NCI-H345 (cell line): ENCODE measurements around the gene EHMT2.
"Not testable (repeated sequence)": the region's sequence is repeated elsewhere in the genome, so short reads cannot be mapped to it uniquely, and the experiment has no call there.

ENCODE experiments used
- DNase-seq: peaks from one replicate; lab custom pipeline; 2025; lab: John Stamatoyannopoulos, UW

Gene EHMT2

GRCh38 chr6:31897612-31898382, at the start of gene EHMT2:
TSS of gene EHMT2 (minus strand) at chr6:31897698. CDS start at chr6:31897677, 21 bp downstream.
- DNase-seq = peak; percentile 89

- DNase-seq = no peak
Observed at GRCh38 chr6:31947070-31947675, 49.7 kb upstream of the EHMT2 start.

GRCh38 chr6:31946370-31946885, 48.9 kb upstream of the EHMT2 start:
- DNase-seq = no peak

GRCh38 chr6:31945507-31946369, 48.2 kb upstream of the EHMT2 start, which contains the start of gene CFB:
TSS of gene CFB (plus strand) at chr6:31946095. CDS start at chr6:31946222, 127 bp downstream.
- no peak for DNase-seq

- DNase-seq = no peak
Observed at GRCh38 chr6:31945154-31945506, 47.6 kb upstream of the EHMT2 start.

- DNase-seq = no peak
Observed at GRCh38 chr6:31943742-31944141, 46.2 kb upstream of the EHMT2 start.

- DNase-seq = no peak
Observed at GRCh38 chr6:31940256-31940664, 42.8 kb upstream of the EHMT2 start.

GRCh38 chr6:31935823-31936222, 38.3 kb upstream of the EHMT2 start:
- no peak for DNase-seq

GRCh38 chr6:31935021-31935420, 37.5 kb upstream of the EHMT2 start:
- DNase-seq = no peak

- no peak for DNase-seq
Observed at GRCh38 chr6:31933537-31933936, 36.0 kb upstream of the EHMT2 start.

- not testable (repeated sequence) for DNase-seq
Observed at GRCh38 chr6:31932137-31932536, 34.6 kb upstream of the EHMT2 start.

GRCh38 chr6:31930962-31931361, 33.5 kb upstream of the EHMT2 start:
- no peak for DNase-seq

- DNase-seq = no peak
Observed at GRCh38 chr6:31928672-31928939, 31.1 kb upstream of the EHMT2 start.

- no peak for DNase-seq
Observed at GRCh38 chr6:31927863-31928671, 30.6 kb upstream of the EHMT2 start.

GRCh38 chr6:31927242-31927862, 29.9 kb upstream of the EHMT2 start, which contains the start of gene C2:
TSS of gene C2 (plus strand) at chr6:31927717. CDS start at chr6:31927753, 36 bp downstream.
- no peak for DNase-seq

GRCh38 chr6:31922942-31923341, 25.4 kb upstream of the EHMT2 start:
- DNase-seq = peak; percentile 19

GRCh38 chr6:31920811-31921210, 23.3 kb upstream of the EHMT2 start:
- no peak for DNase-seq

- DNase-seq = no peak
Observed at GRCh38 chr6:31919624-31920303, 22.3 kb upstream of the EHMT2 start.

- DNase-seq = no peak
Observed at GRCh38 chr6:31918069-31918720, 20.7 kb upstream of the EHMT2 start.

GRCh38 chr6:31915756-31916155, 18.3 kb upstream of the EHMT2 start:
- no peak for DNase-seq
